Activated CD8-positive, alpha-beta memory T cell treated with anti-CD3 and anti-CD28 coated beads, Interleukin-2, amount 50 U/mL, for 1 hour (primary cell): ENCODE data around the gene LINGO1.

Source experiments
- DNase-seq: peaks from one replicate; pipeline ENCODE4 v3.0.0-alpha.2; 2020; ENCODE audit errors: extremely low read depth

Gene LINGO1

DNA sequence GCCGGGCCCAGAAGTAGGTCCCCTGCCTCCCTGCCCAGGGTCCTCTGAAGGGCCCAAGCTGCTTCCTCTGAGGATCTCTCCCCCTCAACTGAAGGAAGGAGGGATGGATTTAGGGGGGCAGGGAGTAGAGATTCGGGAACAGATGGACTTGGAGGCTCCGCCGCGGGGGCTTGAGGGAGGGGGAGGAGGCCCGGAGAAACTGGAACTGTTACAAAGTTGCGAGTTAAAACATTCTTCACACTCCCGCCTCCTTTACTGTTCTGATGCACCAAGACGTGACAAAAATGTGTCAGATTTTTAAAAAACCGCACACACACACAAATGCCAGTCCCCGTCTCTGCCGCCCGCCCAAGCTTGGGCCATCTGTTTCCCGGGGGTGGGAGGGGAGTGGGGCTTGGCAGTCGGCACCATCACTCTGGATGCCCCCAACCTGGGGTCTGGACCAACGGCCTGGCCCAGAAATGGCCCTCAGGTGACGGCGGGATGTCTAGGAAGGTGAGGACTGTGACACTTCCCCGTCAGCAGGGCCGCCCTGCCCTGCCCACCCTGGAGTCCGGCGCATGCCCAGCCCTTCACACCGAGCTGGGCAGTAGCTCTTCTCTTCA is 25.0 kb upstream of the LINGO1 start:
- no peak for DNase-seq

DNA sequence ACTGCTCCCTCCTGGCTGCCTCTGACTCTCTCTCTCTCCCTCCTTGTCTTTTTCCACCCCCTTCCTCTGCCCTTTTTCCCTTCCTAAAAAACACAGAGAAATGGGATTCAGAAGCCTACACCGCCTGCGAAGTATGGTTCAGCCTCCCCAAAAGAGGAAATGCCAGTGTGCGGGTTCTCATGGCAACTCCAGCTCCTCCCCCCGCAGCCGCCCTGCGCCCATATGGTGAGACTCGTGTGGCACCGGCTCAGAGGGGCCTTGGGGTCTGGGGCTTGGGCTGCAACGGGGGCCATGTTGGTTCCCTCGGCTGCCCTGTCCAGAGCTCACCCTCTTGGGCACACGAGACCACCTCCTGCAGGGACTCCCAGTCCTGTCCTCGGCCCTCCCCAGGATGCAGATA is 23.6 kb upstream of the LINGO1 start:
- no peak for DNase-seq

DNA sequence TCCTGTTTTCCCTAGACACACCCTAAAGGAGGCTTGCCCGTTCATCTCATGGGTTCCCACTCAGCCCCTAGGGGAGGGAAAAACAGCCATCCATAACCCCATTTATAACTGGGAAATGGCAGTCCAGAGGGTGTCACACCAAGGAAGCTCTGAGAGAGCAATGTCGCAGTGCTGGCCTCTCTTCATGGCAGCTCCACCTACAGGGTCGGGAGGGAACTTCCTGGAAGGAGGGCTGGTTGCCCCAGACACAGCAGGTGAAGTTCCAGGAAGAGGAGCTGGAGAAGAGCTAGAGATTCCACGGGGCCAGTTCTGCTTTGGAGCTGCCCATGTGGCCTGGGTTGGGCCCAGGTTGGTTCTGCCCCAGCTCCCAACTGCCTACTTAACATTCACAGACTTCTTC is 22.3 kb upstream of the LINGO1 start:
- DNase-seq: no peak

DNA sequence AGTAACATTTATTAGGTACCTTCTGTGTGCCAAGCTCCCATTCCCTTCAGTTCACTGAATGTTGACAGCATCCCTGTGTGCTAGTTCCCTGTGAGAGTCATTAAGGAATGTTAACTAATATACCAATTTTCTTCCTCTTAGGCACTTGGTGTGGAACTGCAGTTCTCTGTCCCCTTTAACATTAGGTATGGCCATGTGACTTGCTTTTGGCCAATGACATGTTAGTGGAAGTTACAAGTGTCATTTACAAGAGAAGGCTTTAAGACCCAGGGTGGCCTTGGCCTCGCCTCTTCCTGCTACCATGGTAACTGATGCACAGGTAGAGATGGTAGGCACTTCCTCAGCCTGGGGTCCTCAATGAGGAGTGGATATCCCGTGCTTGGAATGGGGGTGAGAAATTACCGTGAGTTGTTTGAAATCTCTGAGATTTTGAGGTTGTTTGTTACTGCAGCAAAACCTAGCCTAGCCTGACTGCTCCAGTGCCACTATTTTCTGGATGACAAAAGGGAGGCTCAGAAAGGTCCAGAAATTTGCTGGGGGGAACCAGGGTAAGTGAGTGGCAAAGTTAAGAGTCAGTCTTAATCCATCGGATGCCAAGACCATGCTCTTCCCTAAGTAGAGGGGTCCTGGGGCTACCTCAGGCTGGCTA is 21.2 kb upstream of the LINGO1 start:
- DNase-seq: no peak

DNA sequence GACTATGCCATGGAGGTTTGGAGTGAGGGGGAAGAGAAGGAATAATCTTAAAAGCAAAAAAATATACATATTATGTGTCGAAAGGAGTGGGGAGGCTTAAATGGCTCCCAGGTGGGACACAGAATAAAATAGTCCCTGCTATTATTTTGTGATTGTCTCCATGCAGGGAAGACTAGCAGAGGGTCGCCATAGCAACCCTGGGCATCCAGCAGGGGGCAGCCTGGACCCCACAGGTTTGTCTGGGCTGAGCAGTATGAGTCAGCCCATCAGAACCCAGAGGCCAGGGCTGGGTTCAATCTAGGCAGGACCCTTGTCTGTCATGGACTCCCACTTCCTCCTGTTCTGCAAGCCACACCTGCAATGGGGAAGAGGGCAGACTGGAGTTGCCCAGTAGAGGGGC is 17.6 kb upstream of the LINGO1 start:
- DNase-seq: no peak

DNA sequence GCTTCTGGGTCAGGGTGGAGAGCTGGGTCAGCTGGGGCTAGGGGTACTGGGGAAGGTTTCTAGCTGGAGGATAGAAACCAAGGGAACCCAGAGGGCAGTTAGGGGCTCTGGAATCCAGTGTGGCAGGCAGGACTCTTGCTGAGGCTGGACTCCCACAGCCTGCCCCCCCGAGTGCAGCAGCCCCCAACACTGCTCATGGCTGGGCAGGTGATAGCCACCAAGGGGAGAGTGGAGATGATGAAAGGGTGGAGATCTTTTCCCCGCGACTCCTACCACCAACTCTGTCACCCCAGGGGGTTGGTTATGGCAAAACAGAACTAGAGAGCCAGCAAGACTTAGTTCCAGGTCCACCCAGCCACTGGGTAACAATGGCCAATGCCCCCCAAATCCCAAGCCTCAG is 16.9 kb upstream of the LINGO1 start:
- DNase-seq: no peak

DNA sequence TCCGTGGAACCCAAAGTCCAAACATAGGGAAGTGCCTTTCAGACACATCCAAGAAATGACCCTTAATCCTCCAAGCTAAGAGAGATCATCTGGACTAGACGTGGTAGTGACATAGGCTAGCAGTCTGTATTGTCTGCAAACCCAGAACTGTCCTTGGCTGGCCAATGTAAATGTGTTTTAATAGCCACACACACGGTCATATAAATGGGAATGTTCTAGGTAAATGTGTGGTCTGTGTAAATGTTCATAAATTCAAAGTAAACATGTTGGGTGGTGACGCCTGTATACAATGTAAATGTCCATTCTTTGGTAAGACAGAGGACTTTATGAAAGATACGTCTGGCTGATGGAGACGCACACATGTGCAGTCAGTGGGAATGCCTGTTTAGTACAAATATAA is 16.3 kb upstream of the LINGO1 start:
- DNase-seq: no peak

DNA sequence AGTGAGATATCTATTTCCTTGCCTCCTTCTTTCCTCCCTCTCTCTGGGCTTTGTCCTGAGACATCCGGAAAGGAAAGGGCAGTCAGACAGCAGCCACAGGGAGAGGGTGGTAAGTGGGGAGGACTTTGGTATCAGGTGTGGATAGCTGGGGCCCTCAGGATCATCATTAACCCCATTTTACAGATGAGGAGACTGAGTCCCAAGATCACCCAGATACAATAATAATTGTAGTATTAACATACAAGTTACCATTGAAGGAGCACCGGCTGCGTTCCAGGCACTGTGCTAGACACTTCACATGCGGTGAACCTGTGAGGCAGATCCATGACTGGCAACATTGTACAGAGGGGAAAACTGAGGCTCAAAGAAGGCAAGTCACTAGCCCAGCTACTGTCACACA is 15.2 kb upstream of the LINGO1 start:
- DNase-seq: no peak

DNA sequence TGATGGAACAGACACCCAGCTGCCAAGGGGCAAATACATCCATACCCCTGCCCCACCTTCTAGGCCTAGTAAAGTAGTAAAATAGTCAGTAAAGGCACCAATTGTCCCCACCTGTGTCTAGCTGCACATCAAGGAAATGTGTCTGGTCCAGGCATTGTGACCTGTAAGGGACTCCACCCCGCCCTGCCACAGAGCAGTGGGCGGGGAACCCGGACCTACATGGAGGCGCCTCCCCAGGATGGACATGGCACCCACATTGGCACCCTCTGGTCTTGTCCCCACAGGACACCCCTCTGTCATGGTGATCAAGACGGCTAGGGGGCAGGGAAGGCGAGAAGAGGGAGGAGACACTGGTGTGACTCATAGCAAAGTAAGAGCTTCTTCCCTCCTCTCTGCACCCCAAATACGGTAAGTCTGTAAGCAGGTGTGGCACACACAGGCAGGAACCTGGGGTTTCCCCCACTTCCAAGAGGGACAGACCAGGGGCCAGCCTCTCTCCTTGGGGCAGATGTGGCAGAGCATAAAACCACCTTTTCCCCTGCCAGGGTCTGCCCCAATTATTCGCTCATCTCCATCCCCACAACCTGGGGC is 13.5 kb upstream of the LINGO1 start:
- no peak for DNase-seq

DNA sequence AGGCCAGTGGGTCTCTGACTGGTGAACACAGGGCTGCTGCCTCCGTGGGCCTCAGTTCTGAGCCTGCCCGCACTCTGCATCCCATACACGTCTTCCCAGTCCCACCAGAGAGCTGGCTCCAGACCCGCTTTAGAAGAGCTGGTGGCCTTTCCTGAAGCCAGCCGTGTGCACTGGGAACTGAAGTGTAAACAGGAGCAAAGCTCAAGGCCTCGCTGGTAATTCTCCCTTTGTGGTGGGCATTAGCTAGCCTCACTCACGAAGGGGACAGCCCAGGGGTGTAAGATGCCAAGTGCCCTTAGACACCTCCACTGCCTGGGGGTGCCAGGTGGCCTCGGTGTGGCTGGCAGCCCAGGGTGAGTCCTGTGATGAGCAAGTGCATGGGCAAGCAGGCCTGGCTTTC is 12.9 kb upstream of the LINGO1 start:
- DNase-seq: no peak

DNA sequence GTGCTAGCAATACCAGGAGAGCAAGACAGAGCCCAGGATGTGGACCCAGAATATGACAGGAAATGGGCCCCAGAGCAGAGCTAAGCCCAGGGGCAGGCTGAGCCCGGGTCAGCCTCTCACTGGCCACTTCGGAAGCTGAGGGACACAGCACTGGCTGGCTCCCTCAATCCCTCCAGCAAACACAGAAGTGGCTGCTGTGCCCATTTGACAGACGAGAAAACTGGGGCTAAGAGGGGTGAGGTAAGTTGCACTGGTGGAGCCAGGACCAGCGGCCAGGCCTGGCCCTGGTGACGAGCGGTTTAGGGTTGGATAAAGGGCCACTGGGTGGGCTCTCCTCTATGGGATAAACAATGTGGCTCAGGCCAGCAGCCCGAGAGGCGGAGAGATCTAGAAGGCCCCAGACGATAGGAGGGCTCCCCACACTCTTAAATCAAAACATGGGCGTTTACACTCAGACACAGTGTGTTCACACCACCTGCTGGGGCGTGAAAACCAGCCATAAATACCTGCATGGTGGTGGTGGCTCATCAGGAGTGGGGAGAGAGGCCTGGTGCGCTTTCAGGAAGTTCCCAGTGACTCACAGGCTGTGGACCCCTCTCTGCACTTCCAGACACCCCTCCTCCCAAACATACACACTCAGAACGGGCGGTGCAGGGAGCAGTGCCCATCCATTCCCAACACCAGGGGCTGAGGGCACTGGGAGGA is 12.0 kb upstream of the LINGO1 start:
- DNase-seq: no peak

DNA sequence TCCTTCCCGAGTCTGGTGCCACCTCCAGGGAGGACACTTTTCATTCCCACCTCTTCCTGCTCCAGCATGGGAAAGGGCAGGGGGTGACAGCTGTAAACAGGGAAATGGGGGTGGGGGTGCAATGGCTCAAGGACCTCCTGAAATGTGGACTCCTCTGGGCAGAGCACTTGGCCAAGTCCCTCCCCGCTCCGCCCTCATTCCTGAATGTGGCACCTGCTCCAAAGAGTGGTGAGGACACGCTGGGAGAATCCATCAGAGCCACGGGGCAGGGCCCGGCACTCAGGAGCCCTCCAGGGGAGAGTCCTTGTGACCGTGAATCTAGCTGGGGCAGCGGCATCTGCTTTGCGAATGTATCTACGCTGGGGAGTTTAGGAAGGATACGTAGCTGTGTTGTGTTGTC is 11.1 kb upstream of the LINGO1 start:
- no peak for DNase-seq

DNA sequence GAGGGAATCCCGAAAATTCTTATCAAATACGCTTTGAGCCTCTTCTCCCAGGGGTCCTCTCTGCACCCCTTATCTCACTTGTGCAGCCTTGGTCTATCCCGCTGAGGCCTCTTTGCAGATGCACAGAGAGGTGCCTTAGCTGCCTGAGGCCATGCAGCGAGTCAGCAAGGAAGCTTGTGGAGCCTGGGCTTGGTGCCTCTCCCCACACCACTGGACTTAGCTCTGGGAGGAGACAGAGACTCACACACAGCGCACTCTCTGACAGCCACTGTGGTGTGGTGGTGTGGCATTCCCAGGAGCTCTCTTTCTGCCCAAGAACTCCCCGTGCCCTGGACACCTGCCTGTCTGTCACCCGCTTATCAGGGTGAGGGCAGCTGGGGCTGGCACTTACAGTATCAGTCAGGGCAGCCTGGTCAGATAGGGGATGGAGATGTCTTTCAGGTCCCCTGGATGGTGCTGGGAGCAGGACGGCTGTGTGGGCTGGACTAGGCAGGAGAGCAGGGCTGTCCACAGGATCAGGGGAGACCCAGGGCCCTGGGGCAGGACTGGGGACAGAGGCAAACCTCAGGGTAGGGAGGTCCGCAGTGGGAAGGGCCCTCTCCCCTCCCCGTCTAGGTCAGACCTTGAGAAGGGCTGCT is 10.2 kb upstream of the LINGO1 start:
- no peak for DNase-seq

DNA sequence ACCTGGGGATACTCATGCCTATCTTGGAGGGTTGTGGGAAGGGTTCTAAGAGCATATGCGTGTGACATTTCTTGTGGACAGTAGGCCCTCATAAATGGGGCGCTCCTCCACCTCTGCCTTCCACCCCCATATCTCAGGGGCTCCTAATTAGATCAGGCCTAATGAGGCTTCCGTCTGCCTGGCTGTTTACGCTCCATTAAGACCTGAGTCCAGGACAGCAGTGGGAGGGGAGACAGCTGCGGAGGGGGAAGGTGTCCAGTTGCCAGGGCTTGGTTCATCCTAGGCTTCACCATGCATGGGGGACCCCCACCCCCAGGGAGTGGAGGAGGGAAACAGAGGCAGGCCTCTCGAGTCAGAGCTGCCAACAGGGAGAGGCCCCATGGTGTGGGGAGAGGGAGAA is 9.3 kb upstream of the LINGO1 start:
- DNase-seq: no peak

DNA sequence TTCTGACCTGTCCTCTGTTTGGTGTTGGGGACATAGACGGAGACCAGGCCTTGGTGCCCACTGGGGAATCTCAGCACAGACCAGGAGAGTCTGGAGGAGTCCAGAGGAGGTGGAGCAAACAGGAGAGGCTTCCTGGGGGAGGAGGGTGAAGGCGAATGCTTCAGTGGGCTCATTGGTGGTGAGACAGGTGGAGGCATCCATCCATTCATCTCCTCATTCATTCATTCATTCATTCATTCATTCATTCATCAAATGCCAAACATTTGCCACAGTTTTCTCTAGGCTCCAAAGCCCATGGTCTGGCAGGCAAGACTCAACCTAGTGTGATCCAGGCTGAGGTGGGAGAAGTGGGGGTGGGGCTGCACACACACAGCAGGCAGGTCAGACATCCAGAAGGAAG is 7.9 kb upstream of the LINGO1 start:
- DNase-seq: no peak

DNA sequence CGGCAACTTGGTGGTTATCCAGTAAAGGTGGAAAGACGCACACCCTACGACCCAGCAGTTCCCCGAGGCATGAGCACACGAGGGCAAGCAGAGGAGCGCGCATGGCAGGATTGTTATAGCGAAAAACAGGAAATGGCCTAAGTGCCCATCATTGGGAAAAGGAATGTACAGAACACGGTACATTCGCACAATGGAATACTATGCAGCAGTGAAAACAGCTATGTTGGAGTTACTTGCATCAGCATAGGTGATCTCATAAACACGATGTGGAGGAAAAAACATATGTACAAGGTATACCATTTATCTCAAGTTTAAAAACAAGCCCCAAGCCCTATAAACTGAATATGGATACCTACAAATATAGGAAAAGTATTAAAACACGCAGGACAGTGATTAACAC is 6.7 kb upstream of the LINGO1 start:
- no peak for DNase-seq

DNA sequence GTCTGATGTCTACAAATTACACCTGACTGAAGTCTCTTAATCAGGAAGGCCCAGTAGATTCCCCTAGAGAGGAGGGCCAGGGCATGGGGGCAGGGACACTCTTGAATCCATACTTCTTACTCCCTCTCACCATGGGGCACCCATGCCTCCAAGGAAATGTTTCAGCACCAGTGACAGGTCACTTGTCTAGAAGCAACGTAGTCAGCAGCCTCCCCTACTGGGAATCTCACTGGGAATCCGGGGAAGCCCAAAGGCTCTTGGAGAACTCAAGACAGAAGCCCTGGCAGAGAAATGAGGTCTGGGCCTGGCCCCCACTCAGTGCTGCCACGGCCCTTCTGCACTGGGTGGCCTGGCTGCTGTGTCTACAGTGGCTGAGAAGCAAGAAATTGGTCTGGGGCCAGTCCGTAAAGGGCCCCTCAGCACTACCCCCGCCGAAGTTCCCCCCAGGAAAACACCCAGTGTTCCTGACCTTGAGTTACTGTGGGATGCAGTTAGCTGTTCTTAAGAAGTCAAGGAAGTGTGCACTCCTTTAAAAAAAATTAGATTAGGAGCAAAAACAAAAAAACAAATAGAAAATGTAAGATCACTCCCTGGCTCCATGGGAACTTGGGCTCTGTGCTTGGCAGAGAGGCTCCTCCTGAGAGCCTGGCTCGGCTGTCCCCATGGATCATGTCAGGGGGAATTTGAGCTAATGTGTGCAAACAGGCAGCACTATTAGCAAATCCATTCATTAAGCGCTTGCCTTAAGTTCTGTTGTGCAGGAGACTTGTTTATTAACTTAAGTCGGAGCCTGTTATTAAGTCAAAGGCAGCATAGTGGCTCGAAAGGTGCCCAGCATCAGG is 5.4 kb upstream of the LINGO1 start:
- DNase-seq: no peak

DNA sequence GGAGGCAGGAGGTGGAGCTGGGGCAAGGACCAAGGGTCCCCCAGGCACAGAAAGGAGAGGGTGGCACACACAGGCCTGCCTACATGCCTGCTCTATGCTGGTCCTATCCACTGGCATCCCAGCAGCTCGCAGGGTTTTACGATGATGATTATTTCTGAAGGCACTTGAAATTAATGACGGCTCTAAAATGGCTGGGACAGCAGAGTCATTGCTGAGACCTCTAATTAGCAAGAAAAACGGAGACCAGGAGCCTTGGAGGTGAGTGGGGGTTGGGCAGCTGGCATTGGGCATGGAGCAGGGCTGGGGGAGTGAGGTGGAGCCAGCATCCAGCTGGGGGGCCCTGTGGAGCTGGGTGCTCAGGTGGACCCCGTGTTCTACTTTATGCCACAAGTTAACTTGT is 3.5 kb upstream of the LINGO1 start:
- DNase-seq: no peak

DNA sequence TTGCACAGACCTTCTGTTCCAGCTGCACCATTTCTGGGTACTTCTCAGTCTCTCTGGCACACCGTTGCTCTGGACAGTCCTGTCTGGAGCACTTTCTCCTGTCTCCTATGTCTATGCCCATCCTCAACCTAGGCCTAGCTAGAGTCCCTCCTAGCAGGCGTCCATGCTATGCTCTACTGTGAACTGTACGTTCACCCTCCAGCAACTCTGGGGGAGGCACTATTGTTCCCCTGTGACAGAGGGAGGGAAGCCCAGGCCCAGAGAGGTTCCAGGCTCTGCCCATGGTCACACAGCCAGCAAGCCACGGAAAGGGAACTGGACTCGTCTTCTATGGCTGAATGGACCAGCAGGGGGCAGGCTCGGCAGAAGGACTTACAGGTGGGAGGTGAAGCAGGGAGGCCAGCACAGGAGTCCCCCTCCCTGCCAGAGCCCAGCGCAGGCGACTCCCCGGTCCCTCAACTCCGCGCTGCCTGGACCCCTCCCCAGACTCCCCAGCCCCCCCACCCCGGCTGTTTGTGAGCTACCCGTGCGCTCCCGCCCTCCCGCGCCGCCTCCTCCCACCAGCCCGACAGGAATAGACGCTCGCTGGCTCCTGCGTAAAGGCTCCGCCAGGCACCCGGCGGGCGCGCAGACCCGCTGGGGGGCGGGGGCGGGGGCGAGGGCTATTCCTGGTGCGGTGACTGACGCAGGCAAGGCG is 1.7 kb upstream of the LINGO1 start:
- no peak for DNase-seq

DNA sequence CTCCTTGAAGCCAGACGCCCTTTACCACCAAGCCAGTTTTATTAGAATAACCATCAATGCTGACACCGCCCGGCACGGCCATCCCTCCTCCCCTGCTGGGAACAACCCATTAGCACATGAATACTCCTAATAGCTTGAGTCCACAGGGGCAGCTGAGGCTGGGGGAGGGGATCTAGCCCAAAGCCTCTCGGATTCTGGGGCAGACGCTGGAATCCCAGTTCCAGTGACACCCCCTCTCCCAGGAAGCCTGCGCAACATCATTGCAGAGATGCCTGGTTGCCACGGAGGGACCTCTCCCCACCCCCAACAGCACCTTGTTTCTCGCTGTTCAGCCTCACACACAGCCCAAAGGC is 1.2 kb upstream of the LINGO1 start:
- DNase-seq: no peak
